ENCODE measurements around the gene SMARCE1. TPM values are rescaled to one million over a fixed set of nuclear protein-coding genes. Genes with fewer than 3 reads are reported as not detected.

SMARCE1 gene
- total and polyA plus RNA-seq, 9 of the 15 experiments (the other 6 are each of a cell fraction or from before 2014, with no cell fraction given), result 64.1 to 142 (median 114) TPM

- Histone ChIP-seq H3K4me1 (replicated peaks in 1 of 2; ENCODE audit: control insufficient read depth in 2 of 2, insufficient read depth in 2 of 2, low read length in 2 of 2) (peaks cover 11 to 12% of the 10 kb centered on the region in 2 experiments; a peak in 3 of 5 replicates), H3K36me3 (ENCODE audit: control insufficient read depth, insufficient read depth, low read length) (no peaks in the 10 kb centered on the region), H3K4me3 (no peak overlapping the region), H3K9me3 (replicated peaks; ENCODE audit: control insufficient read depth, insufficient read depth, low read depth, low read length) (no peaks in the 10 kb centered on the region), H3K27me3 (ENCODE audit: control insufficient read depth in 2 of 2, insufficient read depth in 2 of 2, low read length in 2 of 2) (no peaks in the 10 kb centered on the region), H3K9ac (ENCODE audit: insufficient read depth in 1 of 2, low read depth in 2 of 2, low read length in 2 of 2) (no peak overlapping the region), H3K27ac (ENCODE audit: extremely low read depth, low read depth, low read length) (no peak overlapping the region), H3K9me1 (ENCODE audit: control insufficient read depth, insufficient read depth, low read length) (no peaks in the 10 kb centered on the region), H3K79me2 (ENCODE audit: control insufficient read depth, insufficient read depth, low read length) (peaks cover 22% of the 10 kb centered on the region), H3K4me2 (ENCODE audit: insufficient read depth, low read length) (no peak overlapping the region), H2AFZ (ENCODE audit: low read depth, low read length) (peak overlapping the region; percentile 56), H4K20me1 (replicated peaks; ENCODE audit: control insufficient read depth, insufficient read depth, low read length) (no peaks in the 10 kb centered on the region)
- DNase-seq (ENCODE audit: extremely low read depth in 1 of 4, low spot score in 3 of 4) (peak in 1 of 4 experiments; percentile 16), ATAC-seq (no peak), FAIRE-seq (no peak)
- CTCF ChIA-PET (ENCODE audit: low intra/inter-chr PET ratio), result interaction anchor here (0.5 kb wide), 1 partner anchor 287 kb away, joined by 6 read pairs; no protein-coding TSS in a partner anchor
- intact Hi-C loops (cut with micrococcal nuclease), result no loop called here
- in situ Hi-C loops (cut with MboI), result no loop called here
- POLR2A ChIA-PET, result interaction anchor here (0.6 to 1.3 kb wide), 2 partner anchors 70 to 84 kb away, joined by 3 read pairs; no protein-coding TSS in a partner anchor
- BruUV-seq (replicated peaks), result no TSS peak
- TF ChIP-seq SRF (CRISPR knock-in tag; IDR thresholded peaks at IDR 0.05) (peak in 1 of 2 experiments; percentile 69; a peak in 1 of 4 replicates), ARID1B (IDR thresholded peaks at IDR 0.05) (0 out of 2 replicates have a peak, but pooled peaks have one; percentile 7), MEIS2 (IDR thresholded peaks at IDR 0.05; ENCODE audit: partially characterized antibody) (no peak), NONO (IDR thresholded peaks at IDR 0.05; ENCODE audit: low read depth in 2 of 2, low read length in 1 of 2) (no peak), CBFA2T3 (IDR thresholded peaks at IDR 0.05) (peak; percentile 25; the same call in 1 of the 2 replicates), ZNF740 (CRISPR knock-in tag; IDR thresholded peaks at IDR 0.05) (no peak), ZNF740 (tag; IDR thresholded peaks at IDR 0.05) (no peak), FOXJ2 (tag; IDR thresholded peaks at IDR 0.05) (peak; percentile 96), MED1 (CRISPR knock-in tag; IDR thresholded peaks at IDR 0.05; ENCODE audit: borderline replicate concordance) (no peak), PHB2 (IDR thresholded peaks at IDR 0.05; ENCODE audit: low read depth) (no peak), RBM25 (IDR thresholded peaks at IDR 0.05; ENCODE audit: low read depth, low read length, severe bottlenecking) (no peak), PTBP1 (IDR thresholded peaks at IDR 0.05; ENCODE audit: low read depth, low read length) (no peak), RFX1 (IDR thresholded peaks at IDR 0.05) (peak; percentile 57), MXI1 (IDR thresholded peaks at IDR 0.05; ENCODE audit: low read depth, low read length) (0 out of 2 replicates have a peak, but pooled peaks have one; percentile 19)
- TF ChIP-seq, protein P1, sequence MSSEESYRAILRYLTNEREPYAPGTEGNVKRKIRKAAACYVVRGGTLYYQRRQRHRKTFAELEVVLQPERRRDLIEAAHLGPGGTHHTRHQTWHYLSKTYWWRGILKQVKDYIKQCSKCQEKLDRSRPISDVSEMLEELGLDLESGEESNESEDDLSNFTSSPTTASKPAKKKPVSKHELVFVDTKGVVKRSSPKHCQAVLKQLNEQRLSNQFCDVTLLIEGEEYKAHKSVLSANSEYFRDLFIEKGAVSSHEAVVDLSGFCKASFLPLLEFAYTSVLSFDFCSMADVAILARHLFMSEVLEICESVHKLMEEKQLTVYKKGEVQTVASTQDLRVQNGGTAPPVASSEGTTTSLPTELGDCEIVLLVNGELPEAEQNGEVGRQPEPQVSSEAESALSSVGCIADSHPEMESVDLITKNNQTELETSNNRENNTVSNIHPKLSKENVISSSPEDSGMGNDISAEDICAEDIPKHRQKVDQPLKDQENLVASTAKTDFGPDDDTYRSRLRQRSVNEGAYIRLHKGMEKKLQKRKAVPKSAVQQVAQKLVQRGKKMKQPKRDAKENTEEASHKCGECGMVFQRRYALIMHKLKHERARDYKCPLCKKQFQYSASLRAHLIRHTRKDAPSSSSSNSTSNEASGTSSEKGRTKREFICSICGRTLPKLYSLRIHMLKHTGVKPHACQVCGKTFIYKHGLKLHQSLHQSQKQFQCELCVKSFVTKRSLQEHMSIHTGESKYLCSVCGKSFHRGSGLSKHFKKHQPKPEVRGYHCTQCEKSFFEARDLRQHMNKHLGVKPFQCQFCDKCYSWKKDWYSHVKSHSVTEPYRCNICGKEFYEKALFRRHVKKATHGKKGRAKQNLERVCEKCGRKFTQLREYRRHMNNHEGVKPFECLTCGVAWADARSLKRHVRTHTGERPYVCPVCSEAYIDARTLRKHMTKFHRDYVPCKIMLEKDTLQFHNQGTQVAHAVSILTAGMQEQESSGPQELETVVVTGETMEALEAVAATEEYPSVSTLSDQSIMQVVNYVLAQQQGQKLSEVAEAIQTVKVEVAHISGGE (CRISPR knock-in tag; IDR thresholded peaks at IDR 0.05), result peak in 1 of 3 experiments; percentile 51; a peak in 1 of 6 replicates
- 32% methylated on average over 5 of the region's 5 CpGs for WGBS (ENCODE audit: insufficient coverage, low coverage, missing lambda C conversion rate)
These were observed 4.3 kb upstream of the SMARCE1 start for GRCh38 chr17:40651939-40652338.
